ENCODE results near the gene POLG.

The POLG gene

DNA sequence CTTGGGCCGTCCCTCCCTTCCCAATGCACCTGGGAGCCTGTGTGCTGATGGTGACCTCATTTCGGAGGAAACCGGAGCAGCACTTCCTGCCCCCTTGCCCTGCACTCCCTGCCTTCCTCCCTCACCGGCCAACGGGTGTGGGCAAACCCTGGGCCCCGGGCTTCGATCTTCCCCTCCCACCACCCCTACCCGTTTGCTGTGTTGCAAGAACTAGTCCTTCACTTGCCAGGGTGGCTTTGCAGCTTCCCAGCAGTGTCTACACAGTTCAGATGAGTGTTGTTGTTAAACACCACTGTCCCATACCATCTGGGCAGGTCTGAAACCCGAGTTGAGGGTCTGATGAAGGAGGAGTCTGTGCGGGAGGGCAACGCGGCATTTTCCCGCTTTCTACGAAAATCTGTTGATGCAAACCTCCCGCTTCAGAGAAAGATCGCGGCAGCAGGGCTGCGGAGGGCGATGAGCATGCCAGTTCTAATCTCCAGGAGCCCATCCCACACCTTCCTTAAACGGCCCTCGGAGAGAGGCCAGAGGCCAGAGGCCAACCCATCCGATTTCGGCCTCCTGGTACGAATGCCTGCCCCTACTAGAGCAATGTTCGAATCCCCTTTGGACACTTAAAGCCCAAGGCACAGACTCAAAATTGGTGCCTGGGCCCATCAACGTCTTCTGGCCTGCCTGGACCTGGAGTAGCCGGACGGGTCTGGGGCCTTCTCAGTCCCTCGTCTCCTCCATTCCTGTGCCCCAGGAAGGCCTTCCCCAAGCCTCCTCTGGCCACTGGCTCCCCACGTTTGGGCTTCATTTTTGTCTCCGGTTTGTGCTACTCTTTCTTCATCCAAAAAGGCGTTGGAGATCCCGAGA is 35.7 kb upstream of the POLG start:
- no peak for DNase-seq

DNA sequence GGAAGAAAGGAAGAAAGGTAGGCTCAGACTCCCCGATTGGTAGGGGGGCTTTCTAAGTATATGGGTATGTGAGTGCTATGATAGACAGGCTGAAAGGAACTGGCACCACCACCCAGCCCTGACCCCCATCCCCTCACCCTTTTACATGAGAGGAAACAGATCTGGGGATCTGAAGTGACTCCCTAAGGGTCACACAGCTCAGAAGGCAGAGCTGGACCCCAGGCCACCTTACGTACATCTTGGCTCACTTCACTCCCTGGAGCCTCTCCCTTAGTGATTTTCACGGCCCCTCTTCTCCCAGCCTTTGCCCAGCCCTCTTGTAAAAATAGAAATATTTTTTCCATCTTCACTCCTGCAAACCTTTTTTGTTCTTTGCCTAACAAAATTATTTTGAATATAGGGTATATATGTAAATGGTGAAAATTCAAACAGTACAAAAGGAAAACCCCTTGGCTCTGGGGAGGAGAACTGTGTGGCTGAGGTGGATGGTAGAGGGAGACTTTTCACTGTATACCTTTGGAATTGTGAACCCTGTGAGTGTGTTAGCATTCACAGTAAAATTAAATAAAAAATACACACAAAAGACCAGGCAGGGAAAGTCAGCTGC is 34.8 kb upstream of the POLG start:
- DNase-seq: no peak

- no peak for DNase-seq
Measured at GRCh38 chr15:89368566-89369223, 34.1 kb upstream of the POLG start.

- DNase-seq: no peak
Measured at GRCh38 chr15:89367485-89368451, 33.1 kb upstream of the POLG start.

GRCh38 chr15:89366656-89367393 is 32.2 kb upstream of the POLG start:
- DNase-seq: no peak

GRCh38 chr15:89365462-89366065 is 30.9 kb upstream of the POLG start:
- no peak for DNase-seq

DNA sequence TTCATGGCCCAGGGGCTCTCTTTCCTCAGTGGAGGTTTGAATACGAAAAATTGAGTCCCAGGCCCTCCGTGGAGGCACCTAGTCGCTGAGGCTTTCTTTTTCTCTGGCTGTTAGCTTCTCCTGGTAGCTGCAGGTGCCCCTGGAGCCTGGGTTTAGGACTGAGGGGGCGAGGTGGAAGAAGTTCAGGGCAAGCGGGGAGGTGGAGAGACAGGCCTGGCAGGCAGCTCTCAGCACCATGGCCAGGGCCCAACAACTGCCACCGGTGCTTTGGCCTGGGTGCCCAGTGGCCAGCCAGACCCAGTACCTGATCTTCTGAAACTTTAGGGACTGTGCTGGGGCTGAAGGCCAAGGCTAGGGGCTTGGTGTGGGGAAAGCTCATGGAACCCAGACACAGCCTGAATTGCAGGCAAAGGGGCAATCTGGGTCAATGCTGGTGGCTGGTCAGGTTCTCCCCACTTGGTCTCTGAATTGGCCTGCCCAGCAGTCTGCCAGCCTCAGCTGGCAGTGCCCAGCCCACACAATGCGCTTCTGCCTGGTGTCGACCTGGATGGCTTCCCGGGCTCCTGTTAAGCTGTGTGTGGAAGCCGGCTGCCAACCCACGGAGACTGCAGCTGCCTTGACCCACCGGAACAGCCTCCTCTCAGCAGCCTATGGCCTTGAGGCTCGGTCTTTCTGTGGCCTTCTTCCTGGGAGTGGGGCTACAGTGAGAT is 30.3 kb upstream of the POLG start:
- DNase-seq: no peak

- DNase-seq: no peak
Measured at GRCh38 chr15:89364341-89364740, 29.7 kb upstream of the POLG start.

DNA sequence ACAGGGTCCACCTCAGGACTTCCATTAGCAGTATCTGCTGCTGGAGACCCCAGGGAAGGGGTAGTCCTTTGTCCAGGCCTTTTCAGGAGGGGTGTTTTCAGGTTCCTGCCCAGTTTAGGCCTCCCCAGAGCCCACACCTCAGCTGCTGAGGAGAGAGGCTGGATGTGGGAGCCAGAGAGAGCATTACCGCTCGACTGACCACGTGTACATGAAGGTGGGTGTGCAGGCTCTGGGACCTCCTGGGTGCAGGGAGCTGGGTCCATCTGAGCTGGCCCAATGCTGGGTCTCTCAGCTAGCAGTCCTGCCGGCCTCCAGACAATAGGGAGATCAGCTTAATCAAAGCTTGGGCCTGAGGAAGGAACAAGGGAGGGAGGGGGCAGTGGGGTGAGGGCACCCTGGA is 29.1 kb upstream of the POLG start:
- no peak for DNase-seq

DNA sequence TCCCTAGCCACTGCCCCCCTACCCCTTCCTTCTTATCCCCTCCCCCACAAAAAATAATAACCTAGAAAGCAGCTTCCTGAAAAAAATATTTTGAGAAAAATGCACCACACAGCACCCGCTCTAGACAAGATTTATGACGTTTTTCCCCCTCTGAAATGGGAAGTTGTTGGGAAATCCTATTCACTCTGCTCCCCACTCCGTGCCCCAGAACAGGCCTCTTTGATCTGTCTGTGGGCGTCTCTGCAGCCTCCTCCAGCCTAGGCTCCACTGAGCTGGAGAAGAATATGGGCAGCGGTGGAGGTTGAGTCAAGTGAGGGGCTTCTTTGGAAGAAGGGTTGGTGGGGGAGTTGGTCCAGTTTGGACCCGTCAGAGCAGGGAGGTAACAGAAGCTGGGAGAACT is 28.5 kb upstream of the POLG start:
- no peak for DNase-seq

GRCh38 chr15:89362203-89363101 is 27.8 kb upstream of the POLG start:
- DNase-seq: no peak

GRCh38 chr15:89361451-89362202 is 27.0 kb upstream of the POLG start:
- peak; percentile 60 for DNase-seq

DNA sequence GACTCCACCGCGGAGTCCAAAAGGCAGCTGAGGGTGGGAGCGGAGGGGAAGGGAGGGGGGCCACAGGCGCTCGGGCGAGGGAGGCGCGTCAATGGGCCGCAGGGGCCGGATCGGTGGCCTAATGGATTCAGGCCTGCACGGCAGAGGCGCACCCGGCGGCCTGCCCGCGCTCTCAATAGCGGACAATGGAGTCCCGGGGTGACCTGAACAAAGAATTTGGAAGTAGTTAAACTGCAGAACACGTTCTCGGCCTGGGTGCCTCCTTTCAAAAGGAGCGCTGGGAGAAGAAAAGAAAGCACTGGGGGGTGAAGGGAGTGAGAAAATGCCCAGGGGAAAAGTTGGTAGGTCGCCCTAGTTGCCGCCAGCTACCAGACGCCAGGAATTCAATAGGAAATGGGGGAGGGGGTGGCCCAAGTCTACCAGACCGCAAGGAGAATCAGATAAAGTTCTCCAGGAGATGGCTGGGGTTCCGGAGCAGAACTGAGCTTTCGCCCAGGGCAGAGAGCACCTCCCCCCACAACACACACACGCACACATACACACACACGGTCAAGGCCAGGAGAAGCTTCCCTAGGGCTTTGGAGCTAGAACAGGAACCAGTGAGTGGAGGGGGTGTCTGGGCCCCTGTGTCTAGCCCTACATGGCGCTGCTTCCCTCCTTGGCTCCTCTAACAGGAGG is 25.8 kb upstream of the POLG start:
- no peak for DNase-seq

DNA sequence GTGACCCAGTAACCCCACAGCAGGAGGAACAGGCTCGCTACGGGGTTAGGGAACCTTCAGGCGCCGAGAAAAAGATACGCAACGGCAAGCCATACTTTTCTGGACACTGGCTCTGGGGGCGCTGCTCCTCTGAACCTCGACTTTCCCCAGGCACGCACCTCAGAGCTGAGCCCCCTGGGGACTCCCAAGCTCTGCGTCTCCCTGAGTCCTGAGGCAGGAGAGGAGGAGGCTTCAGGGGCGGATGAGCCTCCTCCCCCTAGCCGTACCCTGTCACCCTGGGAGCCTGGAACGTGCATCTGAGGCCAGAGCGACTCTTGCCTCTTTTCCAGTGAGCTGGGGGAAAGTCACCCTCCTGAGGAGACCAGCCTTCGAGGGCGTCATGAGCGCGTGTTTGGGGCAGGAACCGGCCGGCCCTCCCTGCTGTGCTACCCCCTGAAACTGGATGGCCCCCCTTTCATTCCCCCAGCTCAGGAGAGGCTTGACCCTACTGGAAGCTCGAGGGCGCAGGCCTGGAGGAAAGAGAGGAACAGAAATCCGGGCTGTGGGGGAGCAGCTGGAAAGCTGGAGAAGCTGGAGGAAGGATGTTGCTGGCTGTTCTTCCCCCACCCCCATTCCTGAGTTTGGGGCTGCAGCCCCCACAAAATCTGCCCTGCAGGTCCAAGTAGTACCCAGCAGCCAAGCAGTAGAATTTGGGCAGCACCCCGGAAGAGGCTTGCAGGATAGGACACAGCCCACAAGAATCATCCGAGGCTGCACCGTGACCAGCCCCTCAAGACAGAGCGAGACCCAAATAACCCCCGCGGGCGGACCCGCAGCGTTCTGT is 25.1 kb upstream of the POLG start:
- DNase-seq: no peak

GRCh38 chr15:89358755-89359439 is 24.3 kb upstream of the POLG start:
- DNase-seq: peak; percentile 85

GRCh38 chr15:89358435-89358754 is 23.8 kb upstream of the POLG start:
- no peak for DNase-seq

DNA sequence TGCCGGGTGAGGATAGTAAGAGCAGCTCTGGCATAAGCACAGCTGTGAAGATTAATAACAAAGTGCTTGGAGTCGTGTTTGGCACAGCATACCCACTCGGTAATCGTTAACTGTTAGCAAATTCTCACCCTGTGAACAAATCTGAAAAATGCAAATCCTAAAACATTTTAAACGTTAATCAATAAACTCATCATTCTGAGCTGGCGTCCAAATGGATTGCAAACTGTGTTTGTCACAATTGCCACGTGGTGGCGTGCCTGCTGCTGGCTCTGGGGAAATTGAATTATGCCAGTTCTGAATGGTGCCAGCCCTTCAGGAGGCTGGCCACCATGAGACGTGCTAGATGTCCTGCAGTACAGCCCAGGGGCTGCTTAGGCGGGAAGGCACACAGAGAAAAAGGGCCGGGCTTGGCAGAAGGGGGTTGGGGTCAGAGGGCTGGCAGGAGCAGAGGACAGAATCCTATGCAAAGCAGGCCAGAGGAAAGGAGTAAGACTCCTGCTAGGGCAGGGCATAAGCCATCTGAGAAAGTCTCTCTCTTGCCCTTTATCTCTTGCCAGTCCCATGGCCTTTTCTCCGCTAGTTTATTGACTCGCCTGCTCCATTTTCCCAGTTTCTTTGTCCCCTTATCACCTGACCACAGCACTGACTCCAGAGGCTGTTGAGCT is 22.1 kb upstream of the POLG start:
- no peak for DNase-seq

All from CD4-positive, alpha-beta T cell treated with Interleukin-10 for 1 hour (primary cell).